K562 (cell line): ENCODE measurements around the gene SLIT1.

Source experiments
- CBX2 ChIP-seq: fragments of 200-600 bp; sonication (generic); IDR thresholded peaks from one replicate; pipeline ENCODE4 v1.6.1; 2012; ENCODE audit warnings: mild to moderate bottlenecking, low read length, inconsistent platforms; ENCODE audit not compliant: insufficient read depth, poor library complexity, severe bottlenecking
- GTF3C2 ChIP-seq: IDR thresholded peaks from 3 replicates; pipeline ENCODE4 v1.6.1; 2011; ENCODE audit warnings: borderline replicate concordance, mild to moderate bottlenecking, moderate library complexity; ENCODE audit not compliant: insufficient read length; ENCODE audit errors: extremely low read depth
- MYC ChIP-seq, 2 experiments: fragments of 250-450 bp in 1 of 2; sonication (Bioruptor Pico) in 1 of 2; IDR thresholded peaks; 2 replicates each; pipeline versions ENCODE4 v1.5.1 to v1.6.1; 2012 to 2021; ENCODE audit warnings: low read depth in 2 of 2, borderline replicate concordance in 1 of 2, improper control_type of control experiment in 1 of 2, low read length in 1 of 2, mild to moderate bottlenecking in 1 of 2, moderate library complexity in 1 of 2

DNA sequence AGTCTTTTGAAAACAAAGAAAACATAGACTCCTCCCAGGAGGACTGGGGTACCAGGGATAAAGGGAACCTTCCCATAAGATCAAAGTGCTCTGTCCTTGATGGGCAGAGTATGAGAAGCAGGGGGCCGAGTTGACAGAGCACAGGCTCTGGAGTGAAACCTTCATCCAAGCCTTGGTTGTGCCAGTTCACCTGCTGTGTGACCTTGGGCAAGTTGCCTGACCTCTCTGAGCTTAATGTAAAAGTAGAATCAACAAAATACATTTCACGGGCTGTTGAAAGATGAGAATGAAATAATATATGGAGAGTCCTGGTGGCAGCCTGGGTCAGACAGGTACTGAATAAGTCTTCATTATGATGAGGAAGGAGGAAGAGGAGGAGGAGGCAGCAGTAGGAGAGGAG lies 69.9 kb downstream of the SLIT1 start:
- TF ChIP-seq GTF3C2 (no peak), MYC (IDR thresholded peaks at IDR 0.05; ENCODE audit: low read depth, low read length) (no peak), MYC (CRISPR knock-in tag; IDR thresholded peaks at IDR 0.05; ENCODE audit: borderline replicate concordance, low read depth) (no peak), CBX2 (no peak)
